ENCODE measurements around the gene ZDHHC1.
A peak's percentile ranks its signal among the peaks of the same experiment; 100 is the strongest.
"Not testable (repeated sequence)": the region's sequence is repeated elsewhere in the genome, so short reads cannot be mapped to it uniquely, and the experiment has no call there.

ZDHHC1 gene

DNA sequence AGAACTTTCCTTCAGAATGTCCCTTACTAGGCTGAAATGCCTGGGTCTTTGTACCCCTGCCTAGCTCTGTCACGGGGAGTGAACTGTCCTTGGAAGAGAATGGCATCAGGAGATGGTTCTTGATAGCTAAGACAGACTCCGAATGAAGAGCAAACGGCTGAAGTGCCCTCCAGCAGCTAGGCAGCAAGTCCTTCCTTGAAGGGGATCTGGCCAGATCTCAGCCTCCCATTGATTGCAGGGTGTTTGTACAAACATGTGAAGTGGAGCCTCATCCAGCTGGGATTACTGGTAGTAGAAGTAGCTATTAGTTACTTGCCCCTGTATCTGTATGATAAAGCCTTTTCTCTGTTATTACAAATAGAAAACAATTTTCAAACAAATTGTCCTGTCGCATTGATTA lies 58.7 kb downstream of the ZDHHC1 start:
- Histone ChIP-seq H3K27ac (no peak overlapping the region), H3K4me3 (IDR thresholded peaks at IDR 0.05; ENCODE audit: insufficient read depth, low read depth, low read length) (no peak overlapping the region), H3K36me3 (ENCODE audit: insufficient read depth) (no peaks in the 10 kb centered on the region), H3K4me2 (no peak overlapping the region), H3K79me2 (ENCODE audit: insufficient read depth, low read depth) (no peaks in the 10 kb centered on the region), H4K20me1 (ENCODE audit: insufficient read depth) (no peaks in the 10 kb centered on the region), H2AFZ (ENCODE audit: low read depth) (no peak overlapping the region), H3K27me3 (ENCODE audit: insufficient read depth, low read depth) (no peaks in the 10 kb centered on the region), H3K9ac (no peak overlapping the region), H3K4me1 (ENCODE audit: low read depth, poor library complexity, severe bottlenecking) (no peaks in the 10 kb centered on the region)
- no peak for TF ChIP-seq CTCF (conservative IDR thresholded peaks at IDR 0.05; ENCODE audit: low read depth, low read length)

GRCh38 chr16:67356396-67356795 lies 59.9 kb downstream of the ZDHHC1 start:
- Histone ChIP-seq H3K4me2 (no peak overlapping the region), H3K4me1 (ENCODE audit: low read depth, poor library complexity, severe bottlenecking) (no peaks in the 10 kb centered on the region), H3K4me3 (IDR thresholded peaks at IDR 0.05; ENCODE audit: insufficient read depth, low read depth, low read length) (no peak overlapping the region), H3K9ac (no peak overlapping the region), H3K27ac (no peak overlapping the region), H4K20me1 (ENCODE audit: insufficient read depth) (no peaks in the 10 kb centered on the region), H3K36me3 (ENCODE audit: insufficient read depth) (no peaks in the 10 kb centered on the region), H3K79me2 (ENCODE audit: insufficient read depth, low read depth) (no peaks in the 10 kb centered on the region), H3K27me3 (ENCODE audit: insufficient read depth, low read depth) (no peaks in the 10 kb centered on the region), H2AFZ (ENCODE audit: low read depth) (no peak overlapping the region)
- no peak for TF ChIP-seq CTCF (conservative IDR thresholded peaks at IDR 0.05; ENCODE audit: low read depth, low read length)

- H2AFZ ChIP-seq (ENCODE audit: low read depth); H3K27me3 ChIP-seq (ENCODE audit: insufficient read depth, low read depth); H3K36me3 ChIP-seq (ENCODE audit: insufficient read depth); H3K27ac ChIP-seq; H3K79me2 ChIP-seq (ENCODE audit: insufficient read depth, low read depth); H3K4me3 ChIP-seq (IDR thresholded peaks at IDR 0.05; ENCODE audit: insufficient read depth, low read depth, low read length); H3K4me1 ChIP-seq (ENCODE audit: low read depth, poor library complexity, severe bottlenecking); H3K4me2 ChIP-seq; H3K9ac ChIP-seq; H4K20me1 ChIP-seq (ENCODE audit: insufficient read depth): not testable (repeated sequence)
Measured at GRCh38 chr16:67352463-67352862, 63.8 kb downstream of the ZDHHC1 start.

DNA sequence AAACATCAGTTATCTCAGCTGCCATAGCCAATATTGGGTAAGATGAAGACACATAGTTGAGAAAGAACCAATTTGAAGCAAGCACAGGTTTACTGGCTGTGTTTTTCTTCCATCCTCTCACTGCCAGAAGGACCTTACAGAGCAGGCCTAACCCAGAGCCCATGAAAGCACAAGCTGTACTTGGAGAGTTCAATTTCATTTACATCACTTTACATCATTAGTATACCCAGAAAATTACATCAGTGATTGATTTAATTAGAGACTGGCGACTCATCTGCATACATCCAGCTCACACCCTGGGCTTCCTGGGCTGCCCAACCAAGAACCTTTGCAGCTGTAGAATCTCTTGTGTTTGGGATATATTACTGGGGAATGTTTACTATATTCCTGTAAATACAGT lies 66.0 kb downstream of the ZDHHC1 start:
- H4K20me1 ChIP-seq (ENCODE audit: insufficient read depth) = no peaks in the 10 kb centered on the region
- no peak for TF ChIP-seq CTCF (conservative IDR thresholded peaks at IDR 0.05; ENCODE audit: low read depth, low read length)

GRCh38 chr16:67349172-67349571 lies 67.1 kb downstream of the ZDHHC1 start:
- no peaks in the 10 kb centered on the region for H3K27me3 ChIP-seq (ENCODE audit: insufficient read depth, low read depth)
- H3K4me1 ChIP-seq (ENCODE audit: low read depth, poor library complexity, severe bottlenecking) = no peaks in the 10 kb centered on the region
- H3K27ac ChIP-seq = no peak overlapping the region
- no peaks in the 10 kb centered on the region for H3K36me3 ChIP-seq (ENCODE audit: insufficient read depth)
- H3K9ac ChIP-seq = no peak overlapping the region
- H3K4me2 ChIP-seq = no peak overlapping the region
- peak; percentile 56; the same call in 1 of the 2 replicates for TF ChIP-seq CTCF (conservative IDR thresholded peaks at IDR 0.05; ENCODE audit: low read depth, low read length)
- no peaks in the 10 kb centered on the region for H4K20me1 ChIP-seq (ENCODE audit: insufficient read depth)
- no peak overlapping the region for H3K4me3 ChIP-seq (IDR thresholded peaks at IDR 0.05; ENCODE audit: insufficient read depth, low read depth, low read length)
- H3K79me2 ChIP-seq (ENCODE audit: insufficient read depth, low read depth) = no peaks in the 10 kb centered on the region
- H2AFZ ChIP-seq (ENCODE audit: low read depth) = no peak overlapping the region

More for the DNA sequence above, 66.0 kb downstream of the ZDHHC1 start:
- no peak overlapping the region for H3K4me3 ChIP-seq (IDR thresholded peaks at IDR 0.05; ENCODE audit: insufficient read depth, low read depth, low read length)
- no peaks in the 10 kb centered on the region for H3K79me2 ChIP-seq (ENCODE audit: insufficient read depth, low read depth)
- no peaks in the 10 kb centered on the region for H3K27me3 ChIP-seq (ENCODE audit: insufficient read depth, low read depth)
- H3K9ac ChIP-seq = no peak overlapping the region
- H2AFZ ChIP-seq (ENCODE audit: low read depth) = no peak overlapping the region
- no peaks in the 10 kb centered on the region for H3K36me3 ChIP-seq (ENCODE audit: insufficient read depth)
- H3K4me1 ChIP-seq (ENCODE audit: low read depth, poor library complexity, severe bottlenecking) = no peaks in the 10 kb centered on the region
- no peak overlapping the region for H3K27ac ChIP-seq
- no peak overlapping the region for H3K4me2 ChIP-seq
